SKM-1 (cell line): ENCODE data around the gene MRPL19.

Experiments
- DNase-seq: peaks from one replicate; lab custom pipeline; 2025; ENCODE audit not compliant: unreplicated experiment; lab: John Stamatoyannopoulos, UW

MRPL19 gene

DNA sequence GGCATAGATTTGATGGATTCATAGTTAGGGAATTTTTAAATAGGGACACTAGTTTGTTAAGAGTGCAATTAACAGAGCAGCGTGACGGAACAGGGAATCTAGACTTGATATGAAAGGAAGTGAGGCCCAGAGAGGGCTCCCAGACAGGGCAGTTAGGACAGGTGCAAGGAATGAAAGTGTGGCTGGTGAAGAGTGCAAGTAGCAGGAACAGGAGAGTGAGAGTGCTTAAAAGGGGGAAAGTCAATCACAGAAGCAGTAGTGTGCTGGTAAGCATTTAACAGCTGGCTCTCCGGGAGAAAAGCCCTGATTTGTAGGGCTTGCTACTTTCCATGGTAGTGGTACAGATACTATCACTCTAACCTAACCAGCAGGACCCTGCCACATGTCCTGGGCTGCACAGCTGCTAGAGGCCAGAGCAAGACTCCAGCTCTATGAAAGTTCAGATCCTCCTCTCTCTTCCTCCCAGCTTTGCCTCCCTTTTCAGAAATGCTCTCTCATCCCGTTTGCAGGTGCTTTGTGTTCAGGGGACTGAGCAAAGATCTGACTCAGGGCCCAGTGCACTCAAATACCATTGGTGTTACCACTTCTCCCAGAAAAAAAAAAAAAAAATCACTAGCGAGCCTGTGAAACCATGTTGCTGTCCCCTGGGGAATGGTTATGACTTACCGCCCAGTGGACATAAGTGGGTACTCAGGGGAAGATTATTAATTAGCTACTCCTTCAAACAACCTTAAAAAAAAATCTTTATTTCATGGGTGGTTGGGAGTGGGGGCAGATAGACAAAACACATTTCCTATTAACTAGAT is 82.2 kb downstream of the MRPL19 start:
- no peak for DNase-seq

DNA sequence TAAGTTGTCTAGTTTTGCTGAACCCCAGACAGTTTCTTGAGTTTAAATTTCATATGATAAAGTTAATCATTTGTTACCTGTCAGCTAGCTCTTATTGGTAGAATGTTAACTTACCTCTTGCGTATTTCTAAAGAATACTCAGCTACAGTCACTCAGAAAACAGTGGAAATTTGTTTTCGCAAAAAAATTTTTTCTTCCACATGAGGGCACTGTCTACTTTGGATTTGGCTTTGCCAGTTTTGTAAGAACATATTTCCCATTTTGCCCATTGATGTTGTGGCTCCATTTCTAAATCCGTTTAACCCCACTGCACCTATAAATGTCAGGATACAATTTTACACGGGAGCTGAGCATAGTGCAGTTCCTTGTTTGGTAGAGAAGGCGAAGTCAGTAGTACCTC is 83.3 kb downstream of the MRPL19 start:
- no peak for DNase-seq

- DNase-seq = no peak
Observed at GRCh38 chr2:75736276-75736675, 89.7 kb downstream of the MRPL19 start.

- no peak for DNase-seq
Observed at GRCh38 chr2:75737961-75738360, 91.4 kb downstream of the MRPL19 start.
